GM18507 (cell line): ENCODE data around the gene RUNX2.
"Not testable (repeated sequence)": the region's sequence is repeated elsewhere in the genome, so short reads cannot be mapped to it uniquely, and the experiment has no call there.

Experiments used
- DNase-seq: peaks from one replicate; pipeline ENCODE4 v3.0.0; 2011; ENCODE audit warnings: low read depth; ENCODE audit not compliant: insufficient read length; ENCODE audit errors: extremely low spot score
- FAIRE-seq: peaks from 2 replicates; lab custom pipeline; 2011; peaks lifted over from hg19 to GRCh38; lab: Jason Lieb, UNC

Gene RUNX2

GRCh38 chr6:45673167-45673566, 345.0 kb downstream of the RUNX2 start:
- not testable (repeated sequence) for FAIRE-seq, DNase-seq

- FAIRE-seq, DNase-seq: not testable (repeated sequence)
These were observed 347.0 kb downstream of the RUNX2 start for GRCh38 chr6:45675166-45675565.

DNA sequence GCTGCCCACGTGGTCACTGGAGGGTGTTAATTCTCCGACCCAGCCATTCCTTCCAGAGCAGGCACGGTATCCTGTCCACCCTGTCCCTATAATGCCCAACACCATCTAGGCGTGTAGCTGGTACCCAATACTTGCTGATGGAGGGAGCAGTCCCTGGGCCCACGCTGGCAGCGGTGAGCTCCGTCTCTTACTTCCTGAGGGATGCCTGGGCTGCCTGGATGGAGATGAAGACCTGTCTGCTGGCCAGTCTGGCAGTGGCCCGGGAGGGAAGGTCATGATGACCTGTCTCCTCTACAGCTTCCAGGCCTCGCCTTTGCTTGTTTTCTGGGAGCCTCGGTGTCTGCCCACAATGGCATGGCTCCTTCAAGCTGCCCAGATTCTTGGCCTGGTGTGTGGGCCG, 347.5 kb downstream of the RUNX2 start:
- no peak for FAIRE-seq
- no peak for DNase-seq

- no peak for DNase-seq
- FAIRE-seq: no peak
These were observed 348.2 kb downstream of the RUNX2 start for GRCh38 chr6:45676380-45676779.

GRCh38 chr6:45677381-45678284, 349.5 kb downstream of the RUNX2 start:
- FAIRE-seq (peak; percentile 92), DNase-seq (peak; percentile 46)

- FAIRE-seq: no peak
- DNase-seq: no peak
These were observed 350.1 kb downstream of the RUNX2 start for GRCh38 chr6:45678285-45678607.

DNA sequence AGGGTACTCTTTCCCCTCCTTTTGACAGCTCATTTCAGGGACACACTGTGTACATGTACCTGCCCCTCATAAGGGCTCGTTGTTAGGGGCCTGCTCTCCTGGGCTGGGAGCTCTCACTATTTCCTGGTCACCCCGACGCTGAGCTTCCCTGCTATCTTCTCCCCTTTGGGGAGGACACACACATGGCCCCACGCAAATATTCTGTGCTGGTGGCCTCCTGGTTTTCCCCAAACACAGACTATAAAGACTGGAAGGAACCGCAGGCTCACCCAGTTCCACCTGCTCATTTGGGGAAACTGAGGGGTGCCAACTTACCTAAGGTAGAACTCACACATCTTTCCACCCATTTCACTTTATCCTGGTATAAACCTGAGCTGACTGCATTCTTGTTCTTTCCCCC, 351.0 kb downstream of the RUNX2 start:
- no peak for FAIRE-seq
- DNase-seq: no peak

- DNase-seq (no peak), FAIRE-seq (no peak)
These were observed 351.5 kb downstream of the RUNX2 start for GRCh38 chr6:45679631-45680030.

- DNase-seq (peak; percentile 64), FAIRE-seq (peak; percentile 99)
These were observed 353.9 kb downstream of the RUNX2 start for GRCh38 chr6:45681860-45682511.

GRCh38 chr6:45684476-45684875, 356.3 kb downstream of the RUNX2 start:
- DNase-seq (no peak), FAIRE-seq (no peak)

DNA sequence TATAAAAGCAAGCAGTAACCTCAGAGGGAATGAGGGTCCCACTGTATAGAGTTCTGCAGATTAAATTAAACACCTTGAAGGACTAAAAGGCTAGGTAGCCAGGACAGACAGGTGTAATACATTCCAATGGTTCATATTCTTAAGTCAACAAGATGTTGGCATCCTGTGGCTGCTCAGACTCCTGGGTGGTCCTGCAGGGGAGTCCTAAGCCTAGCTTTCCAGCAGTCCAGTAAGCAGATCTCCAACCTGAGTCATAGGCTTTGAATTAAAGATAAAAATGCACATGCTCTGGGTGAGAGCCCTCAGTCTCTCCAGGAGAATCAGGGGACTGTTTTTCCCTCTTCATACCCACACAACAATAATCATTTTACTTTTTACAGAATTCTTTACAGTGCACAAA, 356.9 kb downstream of the RUNX2 start:
- FAIRE-seq (no peak), DNase-seq (no peak)

GRCh38 chr6:45686841-45687569, 358.9 kb downstream of the RUNX2 start:
- FAIRE-seq (no peak), DNase-seq (no peak)

- FAIRE-seq (peak; percentile 91), DNase-seq (no peak)
These were observed 359.4 kb downstream of the RUNX2 start for GRCh38 chr6:45687570-45687969.

DNA sequence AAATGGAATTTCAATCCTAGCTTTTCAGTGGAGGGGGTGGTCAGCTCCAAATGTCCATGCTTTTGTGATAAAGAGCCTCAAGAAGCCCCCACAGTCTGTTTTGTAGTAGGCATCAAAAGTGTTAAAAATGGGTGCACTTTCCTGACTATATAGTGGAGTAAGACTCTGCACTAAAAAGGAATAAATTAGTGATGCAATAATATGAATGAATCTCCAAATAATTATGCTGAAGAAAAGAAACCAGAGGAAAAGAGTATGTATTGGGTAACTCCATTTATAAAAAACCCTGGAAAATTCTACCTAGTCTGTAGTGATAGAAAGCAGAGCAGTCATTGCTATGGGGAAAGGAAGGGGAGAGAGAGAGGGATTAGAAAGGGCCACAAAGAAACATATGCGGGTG, 360.1 kb downstream of the RUNX2 start:
- DNase-seq: no peak
- FAIRE-seq: no peak

DNA sequence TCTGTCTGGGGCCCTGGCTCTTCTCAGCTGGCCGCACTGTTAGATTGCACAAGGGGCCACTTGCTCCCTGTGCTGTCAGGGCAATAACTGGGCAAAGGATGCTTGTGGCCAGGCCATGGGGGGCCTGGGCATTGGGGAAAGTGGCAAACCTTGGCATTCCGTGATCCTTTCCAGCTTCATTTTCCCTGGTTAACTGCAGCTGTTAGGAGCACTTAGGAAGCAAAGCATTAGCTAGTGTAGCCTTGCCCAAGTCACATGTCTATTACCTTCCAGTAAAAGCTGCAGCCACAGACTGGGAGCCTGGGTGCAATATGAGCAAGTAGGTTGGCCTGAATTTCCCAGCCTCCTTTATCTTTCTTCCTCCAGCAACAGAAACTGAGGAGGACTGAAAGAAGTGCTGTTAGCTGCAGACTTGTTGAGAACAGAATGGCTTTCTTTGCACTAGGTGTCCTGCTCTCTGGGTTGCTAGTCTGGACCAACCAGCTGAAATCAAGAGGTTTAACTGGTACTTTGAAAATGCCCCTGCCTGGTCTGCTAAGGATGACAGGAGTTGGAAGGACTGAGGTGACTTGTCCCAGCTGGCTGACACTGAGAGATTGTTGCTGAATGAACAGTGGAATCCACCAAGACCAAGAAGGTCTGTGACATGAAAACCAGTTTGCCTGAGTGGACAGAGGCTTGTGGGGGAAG, 361.9 kb downstream of the RUNX2 start:
- no peak for FAIRE-seq
- DNase-seq: no peak

GRCh38 chr6:45690846-45691245, 362.7 kb downstream of the RUNX2 start:
- FAIRE-seq: no peak
- no peak for DNase-seq

DNA sequence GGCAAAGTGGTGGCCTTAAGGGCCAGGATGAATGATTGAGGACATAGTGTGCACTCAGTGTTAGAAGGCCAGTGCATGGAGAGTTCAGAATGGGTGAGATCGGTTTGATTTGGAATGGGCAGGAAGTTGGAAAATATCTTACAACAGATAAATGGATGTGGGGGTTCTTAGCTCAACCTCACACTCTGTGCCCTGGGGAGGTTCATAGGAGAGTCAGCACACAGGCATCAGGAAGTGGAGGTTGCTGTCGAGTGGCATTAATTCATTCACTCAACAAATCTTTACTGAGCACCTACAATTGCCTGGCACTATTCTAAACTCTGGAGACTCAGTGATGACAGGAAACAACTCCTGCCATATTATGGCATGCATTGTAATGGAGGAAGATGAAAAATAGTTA, 363.3 kb downstream of the RUNX2 start:
- DNase-seq (no peak), FAIRE-seq (no peak)

DNA sequence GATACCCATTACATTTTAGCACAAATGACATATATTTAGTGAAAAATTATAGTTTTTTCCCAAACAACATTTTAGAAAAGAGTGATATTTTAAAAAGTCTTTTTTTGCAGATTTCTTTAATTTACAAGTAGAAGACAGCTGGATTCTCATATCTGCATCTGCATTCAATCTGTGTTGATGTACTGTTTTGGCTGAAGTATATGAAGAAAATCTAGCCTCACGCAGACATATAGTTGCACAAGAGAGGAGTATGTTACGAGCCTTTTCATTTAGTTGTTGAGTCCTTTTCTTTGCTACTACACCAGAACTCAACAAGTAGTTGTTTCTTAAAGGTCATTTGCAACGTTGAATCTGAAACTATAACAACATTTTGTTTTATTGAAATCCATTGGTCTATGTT, 363.9 kb downstream of the RUNX2 start:
- no peak for FAIRE-seq

GRCh38 chr6:45696738-45697137, 368.6 kb downstream of the RUNX2 start:
- DNase-seq (no peak), FAIRE-seq (no peak)

More for the DNA sequence above, 363.9 kb downstream of the RUNX2 start:
- no peak for DNase-seq

GRCh38 chr6:45697605-45698004, 369.5 kb downstream of the RUNX2 start:
- FAIRE-seq (peak; percentile 68), DNase-seq (no peak)
